Erythroblast (primary cell): ENCODE measurements around the gene MICAL3.

Experiments
- GATA1 ChIP-seq: IDR thresholded peaks from 2 replicates; pipeline ENCODE4 v1.6.1; 2011; ENCODE audit warnings: low read depth, mild to moderate bottlenecking, control low read depth, low read length, moderate library complexity
- POLR2A ChIP-seq: IDR thresholded peaks from 2 replicates; pipeline ENCODE4 v1.6.1; 2011; ENCODE audit warnings: mild to moderate bottlenecking, low read length

- TF ChIP-seq POLR2A: no peak
- no peak for TF ChIP-seq GATA1
Observed at GRCh38 chr22:17982572-17983141, 41.7 kb downstream of the MICAL3 start.
